DMS153 treated with DMSO at 0.1 percent for 48 hours (cell line): ENCODE results near the gene HLA-DRA.

Experiments
- DNase-seq: peaks from one replicate; lab custom pipeline; 2025; ENCODE audit not compliant: unreplicated experiment; lab: John Stamatoyannopoulos, UW

The HLA-DRA gene

GRCh38 chr6:32439602-32440214 is at the start of gene HLA-DRA:
HLA-DRA (plus strand) TSS chr6:32439887; CDS start chr6:32439951, 64 bp downstream.
- no peak for DNase-seq

- DNase-seq: no peak
Measured at GRCh38 chr6:32391505-32391904, 48.2 kb upstream of the HLA-DRA start.

GRCh38 chr6:32393665-32394420 is 45.8 kb upstream of the HLA-DRA start:
- DNase-seq: no peak

- DNase-seq: no peak
Measured at GRCh38 chr6:32396028-32396427, 43.7 kb upstream of the HLA-DRA start.

- no peak for DNase-seq
Measured at GRCh38 chr6:32397252-32397920, 42.3 kb upstream of the HLA-DRA start.

GRCh38 chr6:32401284-32401963 is 38.3 kb upstream of the HLA-DRA start:
- no peak for DNase-seq

- no peak for DNase-seq
Measured at GRCh38 chr6:32402812-32403211, 36.9 kb upstream of the HLA-DRA start.

- no peak for DNase-seq
Measured at GRCh38 chr6:32405656-32406055, 34.0 kb upstream of the HLA-DRA start.

- no peak for DNase-seq
Measured at GRCh38 chr6:32406197-32406596, 33.5 kb upstream of the HLA-DRA start.

- DNase-seq: no peak
Measured at GRCh38 chr6:32406857-32407256, 32.8 kb upstream of the HLA-DRA start, which contains the start of gene BTNL2. BTNL2 (minus strand) TSS chr6:32407181; CDS start chr6:32407123, 58 bp downstream.

- DNase-seq: no peak
Measured at GRCh38 chr6:32410906-32411305, 28.8 kb upstream of the HLA-DRA start.

- DNase-seq: no peak
Measured at GRCh38 chr6:32411566-32412327, 27.9 kb upstream of the HLA-DRA start.

GRCh38 chr6:32413427-32414047 is 26.1 kb upstream of the HLA-DRA start:
- DNase-seq: peak; percentile 82

GRCh38 chr6:32415521-32416019 is 24.1 kb upstream of the HLA-DRA start:
- peak; percentile 18 for DNase-seq

- no peak for DNase-seq
Measured at GRCh38 chr6:32416036-32416435, 23.7 kb upstream of the HLA-DRA start.

- DNase-seq: no peak
Measured at GRCh38 chr6:32424589-32425300, 14.9 kb upstream of the HLA-DRA start.

GRCh38 chr6:32426338-32426737 is 13.3 kb upstream of the HLA-DRA start:
- no peak for DNase-seq

GRCh38 chr6:32427218-32427617 is 12.5 kb upstream of the HLA-DRA start:
- DNase-seq: no peak

- no peak for DNase-seq
Measured at GRCh38 chr6:32427934-32428474, 11.7 kb upstream of the HLA-DRA start.
